ENCODE results near the gene TMEM240.

GRCh38 chr1:1534401-1535154, 5.8 kb downstream of the TMEM240 start:
- no peak for TF ChIP-seq POLR2A (IDR thresholded peaks at IDR 0.05)
- TF ChIP-seq, protein P1, sequence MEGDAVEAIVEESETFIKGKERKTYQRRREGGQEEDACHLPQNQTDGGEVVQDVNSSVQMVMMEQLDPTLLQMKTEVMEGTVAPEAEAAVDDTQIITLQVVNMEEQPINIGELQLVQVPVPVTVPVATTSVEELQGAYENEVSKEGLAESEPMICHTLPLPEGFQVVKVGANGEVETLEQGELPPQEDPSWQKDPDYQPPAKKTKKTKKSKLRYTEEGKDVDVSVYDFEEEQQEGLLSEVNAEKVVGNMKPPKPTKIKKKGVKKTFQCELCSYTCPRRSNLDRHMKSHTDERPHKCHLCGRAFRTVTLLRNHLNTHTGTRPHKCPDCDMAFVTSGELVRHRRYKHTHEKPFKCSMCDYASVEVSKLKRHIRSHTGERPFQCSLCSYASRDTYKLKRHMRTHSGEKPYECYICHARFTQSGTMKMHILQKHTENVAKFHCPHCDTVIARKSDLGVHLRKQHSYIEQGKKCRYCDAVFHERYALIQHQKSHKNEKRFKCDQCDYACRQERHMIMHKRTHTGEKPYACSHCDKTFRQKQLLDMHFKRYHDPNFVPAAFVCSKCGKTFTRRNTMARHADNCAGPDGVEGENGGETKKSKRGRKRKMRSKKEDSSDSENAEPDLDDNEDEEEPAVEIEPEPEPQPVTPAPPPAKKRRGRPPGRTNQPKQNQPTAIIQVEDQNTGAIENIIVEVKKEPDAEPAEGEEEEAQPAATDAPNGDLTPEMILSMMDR (IDR thresholded peaks at IDR 0.05): no peak

All from adrenal gland (tissue), 5 donors.